ENCODE data around the gene NTNG1. TPM values are rescaled to one million over a fixed set of nuclear protein-coding genes. Genes with fewer than 3 reads are reported as not detected.

Gene NTNG1
- total RNA-seq, 1 donor from 2014 or later = 0.83 TPM

DNA sequence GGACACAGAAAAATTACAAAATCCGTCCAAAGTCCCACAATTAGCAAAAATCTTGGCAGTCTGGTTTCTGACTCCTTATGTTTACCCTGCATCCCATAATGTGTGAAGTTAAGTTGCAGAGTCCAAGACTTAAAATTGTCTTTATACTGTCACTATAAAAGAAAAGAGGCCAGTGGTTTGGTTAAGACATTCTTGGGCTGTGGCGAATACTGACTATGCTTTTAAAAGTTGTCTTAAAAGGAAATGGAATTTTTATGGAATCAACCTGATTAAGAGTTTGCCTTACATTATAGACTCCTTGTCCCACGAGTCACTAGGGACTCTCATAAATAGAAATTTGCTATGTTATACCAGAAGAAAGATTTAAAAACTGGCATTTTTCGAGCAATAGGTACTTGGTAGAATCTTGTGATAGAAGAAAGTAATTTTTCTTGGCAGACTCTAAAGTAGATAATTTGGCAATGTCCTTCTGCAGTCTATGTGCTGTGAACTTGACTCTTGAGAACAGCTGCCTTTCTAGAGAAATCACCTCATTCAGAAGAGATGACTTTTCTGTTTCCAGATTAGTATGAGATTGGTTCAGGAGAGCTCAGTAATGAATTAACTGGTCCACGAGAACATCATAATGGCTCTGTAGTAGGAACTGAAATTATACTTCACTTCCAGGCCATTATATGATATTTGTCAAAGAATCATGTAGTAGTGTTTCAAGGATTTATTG, 31.8 kb downstream of the NTNG1 start:
- H3K36me3 Mint-ChIP-seq = no peaks in the 10 kb centered on the region
- no peaks in the 10 kb centered on the region for H3K27me3 Mint-ChIP-seq (ENCODE audit: low read depth)
- H3K9me3 Mint-ChIP-seq = no peaks in the 10 kb centered on the region
- H3K4me1 Mint-ChIP-seq = no peaks in the 10 kb centered on the region
- TF ChIP-seq, protein P1, sequence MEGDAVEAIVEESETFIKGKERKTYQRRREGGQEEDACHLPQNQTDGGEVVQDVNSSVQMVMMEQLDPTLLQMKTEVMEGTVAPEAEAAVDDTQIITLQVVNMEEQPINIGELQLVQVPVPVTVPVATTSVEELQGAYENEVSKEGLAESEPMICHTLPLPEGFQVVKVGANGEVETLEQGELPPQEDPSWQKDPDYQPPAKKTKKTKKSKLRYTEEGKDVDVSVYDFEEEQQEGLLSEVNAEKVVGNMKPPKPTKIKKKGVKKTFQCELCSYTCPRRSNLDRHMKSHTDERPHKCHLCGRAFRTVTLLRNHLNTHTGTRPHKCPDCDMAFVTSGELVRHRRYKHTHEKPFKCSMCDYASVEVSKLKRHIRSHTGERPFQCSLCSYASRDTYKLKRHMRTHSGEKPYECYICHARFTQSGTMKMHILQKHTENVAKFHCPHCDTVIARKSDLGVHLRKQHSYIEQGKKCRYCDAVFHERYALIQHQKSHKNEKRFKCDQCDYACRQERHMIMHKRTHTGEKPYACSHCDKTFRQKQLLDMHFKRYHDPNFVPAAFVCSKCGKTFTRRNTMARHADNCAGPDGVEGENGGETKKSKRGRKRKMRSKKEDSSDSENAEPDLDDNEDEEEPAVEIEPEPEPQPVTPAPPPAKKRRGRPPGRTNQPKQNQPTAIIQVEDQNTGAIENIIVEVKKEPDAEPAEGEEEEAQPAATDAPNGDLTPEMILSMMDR (IDR thresholded peaks at IDR 0.05; ENCODE audit: unreplicated experiment) = no peak
- H3K27ac Mint-ChIP-seq = no peak overlapping the region
- H3K4me3 Mint-ChIP-seq = no peak overlapping the region
- no peak for DNase-seq (ENCODE audit: low spot score in 2 of 2, unreplicated experiment in 2 of 2)

DNA sequence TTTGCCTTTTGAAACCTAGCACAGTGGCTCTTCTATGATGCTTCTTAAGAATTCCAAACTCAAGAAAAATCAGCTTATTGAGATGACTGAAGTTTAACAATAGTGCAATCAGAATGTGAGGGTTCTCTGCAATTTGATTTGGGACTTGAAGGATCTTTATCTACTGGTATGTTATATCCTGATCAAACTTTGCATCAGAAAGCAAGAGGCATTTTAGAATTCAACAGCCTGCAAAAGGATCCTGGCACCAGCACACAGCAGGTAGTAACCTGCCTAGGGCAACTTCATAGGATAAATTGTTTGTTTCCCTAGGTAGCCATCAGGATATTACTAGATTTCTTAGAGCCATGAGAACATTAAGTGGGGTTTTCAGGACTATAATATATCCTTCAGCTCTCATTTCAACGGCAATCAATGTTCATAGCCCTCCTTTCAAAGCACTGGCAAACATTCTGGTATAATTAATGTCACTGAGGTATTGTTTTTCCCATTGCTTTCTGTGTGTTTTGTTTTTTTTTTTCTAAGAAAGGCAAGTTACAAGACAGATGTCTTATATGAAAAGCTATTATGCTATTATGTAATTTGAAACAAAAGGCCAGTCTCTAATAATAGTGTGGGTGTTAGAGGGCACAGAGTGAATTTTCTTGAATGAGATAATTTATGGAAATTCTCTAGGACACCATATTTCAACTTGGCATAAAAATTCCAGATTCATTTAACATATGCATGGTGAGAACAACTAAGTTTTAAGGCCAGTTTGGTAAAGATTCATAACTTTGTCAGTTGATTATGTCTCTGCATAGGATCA, 34.5 kb downstream of the NTNG1 start:
- TF ChIP-seq, protein P1 (IDR thresholded peaks at IDR 0.05; ENCODE audit: unreplicated experiment) = no peak
- Mint-ChIP-seq H3K27me3 (ENCODE audit: low read depth) (no peaks in the 10 kb centered on the region), H3K36me3 (no peaks in the 10 kb centered on the region), H3K4me3 (no peak overlapping the region), H3K27ac (no peak overlapping the region), H3K4me1 (no peaks in the 10 kb centered on the region), H3K9me3 (no peaks in the 10 kb centered on the region)
- no peak for DNase-seq (ENCODE audit: low spot score in 2 of 2, unreplicated experiment in 2 of 2)

DNA sequence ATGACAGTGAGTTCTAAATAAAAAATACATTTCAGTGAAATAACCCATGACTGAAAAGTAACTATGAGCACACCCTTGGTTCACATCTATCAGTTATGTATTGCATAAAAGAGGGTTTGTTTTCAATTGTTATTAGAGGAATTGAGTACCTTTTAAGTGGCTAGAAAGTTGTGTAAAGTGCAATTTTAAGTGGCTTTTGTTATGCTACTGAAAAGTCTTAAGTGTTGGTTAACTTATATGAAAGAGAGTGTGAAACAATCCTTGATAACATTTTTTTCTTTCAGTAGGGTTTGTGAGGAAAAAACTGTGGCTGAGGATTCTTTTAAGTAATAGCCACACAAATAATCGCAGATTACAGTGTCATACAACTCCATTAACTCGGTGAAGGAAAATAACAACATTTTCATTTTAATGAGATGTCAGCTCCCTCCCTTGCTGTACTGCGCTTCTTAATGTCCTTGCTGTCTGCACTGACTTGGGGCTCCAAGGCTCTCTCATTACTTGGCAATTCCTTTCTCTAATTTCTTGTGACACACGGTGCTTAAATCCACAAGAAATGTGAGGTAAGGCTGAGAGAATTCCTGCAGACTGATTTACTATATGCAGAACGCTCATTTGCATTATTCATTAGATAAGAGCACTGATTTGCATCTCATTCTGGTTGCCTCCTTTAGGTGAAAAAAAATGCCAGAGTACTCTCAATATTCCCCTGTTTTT, 40.6 kb downstream of the NTNG1 start:
- Mint-ChIP-seq H3K36me3 (no peaks in the 10 kb centered on the region), H3K27me3 (ENCODE audit: low read depth) (no peaks in the 10 kb centered on the region), H3K4me3 (no peak overlapping the region), H3K27ac (no peak overlapping the region), H3K4me1 (peaks cover 5% of the 10 kb centered on the region), H3K9me3 (no peaks in the 10 kb centered on the region)
- no peak for DNase-seq (ENCODE audit: low spot score in 2 of 2, unreplicated experiment in 2 of 2)
- TF ChIP-seq, protein P1 (IDR thresholded peaks at IDR 0.05; ENCODE audit: unreplicated experiment) = no peak

- no peak for DNase-seq (ENCODE audit: low spot score in 2 of 2, unreplicated experiment in 2 of 2)
- TF ChIP-seq, protein P1 (IDR thresholded peaks at IDR 0.05; ENCODE audit: unreplicated experiment) = no peak
- H3K4me3 Mint-ChIP-seq = no peak overlapping the region
- H3K36me3 Mint-ChIP-seq = no peaks in the 10 kb centered on the region
- no peak overlapping the region for H3K27ac Mint-ChIP-seq
- peaks cover 5% of the 10 kb centered on the region for H3K4me1 Mint-ChIP-seq
- no peaks in the 10 kb centered on the region for H3K27me3 Mint-ChIP-seq (ENCODE audit: low read depth)
- no peaks in the 10 kb centered on the region for H3K9me3 Mint-ChIP-seq
These were observed 42.2 kb downstream of the NTNG1 start for GRCh38 chr1:107183011-107183410.

GRCh38 chr1:107184888-107185287, 44.0 kb downstream of the NTNG1 start:
- Mint-ChIP-seq H3K4me1 (peaks cover 7% of the 10 kb centered on the region), H3K27me3 (ENCODE audit: low read depth) (no peaks in the 10 kb centered on the region), H3K27ac (no peak overlapping the region), H3K9me3 (peaks cover 1% of the 10 kb centered on the region), H3K4me3 (no peak overlapping the region), H3K36me3 (no peaks in the 10 kb centered on the region)
- no peak for DNase-seq (ENCODE audit: low spot score in 2 of 2, unreplicated experiment in 2 of 2)
- TF ChIP-seq, protein P1 (IDR thresholded peaks at IDR 0.05; ENCODE audit: unreplicated experiment) = no peak
